Measurements from ENCODE around the gene WAC.

DNA sequence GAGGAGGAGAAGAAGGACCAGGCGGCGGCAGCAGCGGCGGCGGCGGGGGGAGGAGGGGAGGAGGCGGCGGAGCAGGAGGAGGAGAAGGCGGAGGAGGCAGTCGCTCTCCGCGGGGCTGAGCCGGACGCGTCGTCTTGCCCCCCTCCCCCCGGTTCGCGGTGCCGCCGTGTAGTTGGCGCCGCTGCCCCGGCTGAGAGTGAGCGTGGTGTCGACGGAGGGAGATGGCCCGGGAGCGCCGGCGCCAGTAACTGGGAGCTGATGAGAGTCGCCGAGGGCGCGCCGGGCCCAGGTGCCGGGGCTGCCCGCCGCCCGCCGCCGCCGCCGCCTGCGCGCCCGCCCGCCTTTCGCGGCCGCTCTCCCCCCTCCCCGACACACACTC, 257 bp downstream of the WAC start:
- no peak for TF ChIP-seq MYC (IDR thresholded peaks at IDR 0.05; ENCODE audit: low read depth, low read length)
- TF ChIP-seq, protein P1, sequence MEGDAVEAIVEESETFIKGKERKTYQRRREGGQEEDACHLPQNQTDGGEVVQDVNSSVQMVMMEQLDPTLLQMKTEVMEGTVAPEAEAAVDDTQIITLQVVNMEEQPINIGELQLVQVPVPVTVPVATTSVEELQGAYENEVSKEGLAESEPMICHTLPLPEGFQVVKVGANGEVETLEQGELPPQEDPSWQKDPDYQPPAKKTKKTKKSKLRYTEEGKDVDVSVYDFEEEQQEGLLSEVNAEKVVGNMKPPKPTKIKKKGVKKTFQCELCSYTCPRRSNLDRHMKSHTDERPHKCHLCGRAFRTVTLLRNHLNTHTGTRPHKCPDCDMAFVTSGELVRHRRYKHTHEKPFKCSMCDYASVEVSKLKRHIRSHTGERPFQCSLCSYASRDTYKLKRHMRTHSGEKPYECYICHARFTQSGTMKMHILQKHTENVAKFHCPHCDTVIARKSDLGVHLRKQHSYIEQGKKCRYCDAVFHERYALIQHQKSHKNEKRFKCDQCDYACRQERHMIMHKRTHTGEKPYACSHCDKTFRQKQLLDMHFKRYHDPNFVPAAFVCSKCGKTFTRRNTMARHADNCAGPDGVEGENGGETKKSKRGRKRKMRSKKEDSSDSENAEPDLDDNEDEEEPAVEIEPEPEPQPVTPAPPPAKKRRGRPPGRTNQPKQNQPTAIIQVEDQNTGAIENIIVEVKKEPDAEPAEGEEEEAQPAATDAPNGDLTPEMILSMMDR (IDR thresholded peaks at IDR 0.05; ENCODE audit: low read depth, low read length): no peak
